NCI-H69 (cell line): ENCODE measurements around the gene DAPK1.

Experiments used
- DNase-seq: peaks from one replicate; lab custom pipeline; 2025; lab: John Stamatoyannopoulos, UW

The DAPK1 gene

GRCh38 chr9:87497604-87498045 is at the start of gene DAPK1:
DAPK1 (plus strand) TSS chr9:87497867; CDS start chr9:87499078, 1,211 bp downstream.
- peak; percentile 55 for DNase-seq

GRCh38 chr9:87451149-87451548 is 46.5 kb upstream of the DAPK1 start:
- DNase-seq, result no peak

- DNase-seq, result no peak
Observed at GRCh38 chr9:87455407-87455806, 42.3 kb upstream of the DAPK1 start.

GRCh38 chr9:87461256-87461655 is 36.4 kb upstream of the DAPK1 start:
- no peak for DNase-seq

GRCh38 chr9:87464110-87464991 is 33.3 kb upstream of the DAPK1 start:
- peak; percentile 52 for DNase-seq

- no peak for DNase-seq
Observed at GRCh38 chr9:87464992-87465378, 32.7 kb upstream of the DAPK1 start.

- DNase-seq, result no peak
Observed at GRCh38 chr9:87465816-87466215, 31.9 kb upstream of the DAPK1 start.

GRCh38 chr9:87467187-87467586 is 30.5 kb upstream of the DAPK1 start:
- DNase-seq, result no peak

GRCh38 chr9:87469793-87470465 is 27.7 kb upstream of the DAPK1 start:
- peak; percentile 58 for DNase-seq

- no peak for DNase-seq
Observed at GRCh38 chr9:87471746-87472145, 25.9 kb upstream of the DAPK1 start.

GRCh38 chr9:87475463-87475862 is 22.2 kb upstream of the DAPK1 start:
- DNase-seq, result no peak

- no peak for DNase-seq
Observed at GRCh38 chr9:87478226-87478992, 19.3 kb upstream of the DAPK1 start.

- DNase-seq, result no peak
Observed at GRCh38 chr9:87479801-87480201, 17.9 kb upstream of the DAPK1 start.

GRCh38 chr9:87481890-87482855 is 15.5 kb upstream of the DAPK1 start:
- DNase-seq, result no peak

- no peak for DNase-seq
Observed at GRCh38 chr9:87490225-87490624, 7.4 kb upstream of the DAPK1 start.

GRCh38 chr9:87490907-87491306 is 6.8 kb upstream of the DAPK1 start:
- no peak for DNase-seq

- no peak for DNase-seq
Observed at GRCh38 chr9:87491523-87491922, 6.1 kb upstream of the DAPK1 start.

- no peak for DNase-seq
Observed at GRCh38 chr9:87492642-87493041, 5.0 kb upstream of the DAPK1 start.

- no peak for DNase-seq
Observed at GRCh38 chr9:87494970-87495471, 2.6 kb upstream of the DAPK1 start.

- no peak for DNase-seq
Observed at GRCh38 chr9:87497080-87497603, 525 bp upstream of the DAPK1 start.
